Breast epithelium (tissue), 3 donors: ENCODE results near the gene LRIT3.

Experiments
- POLR2A ChIP-seq: fragments of 450-650 bp; IDR thresholded peaks from one replicate; pipeline ENCODE4 v1.6.1; 2016; ENCODE audit warnings: antibody characterized with exemption, mild to moderate bottlenecking, moderate library complexity
- TF ChIP-seq, protein P1 (sequence below), 3 donors: fragments of 450-650 bp; IDR thresholded peaks; one replicate each; pipeline ENCODE4 v1.5.1; 2016 to 2017; ENCODE audit warnings: antibody characterized with exemption in 3 of 3, mild to moderate bottlenecking in 3 of 3, moderate library complexity in 3 of 3

DNA sequence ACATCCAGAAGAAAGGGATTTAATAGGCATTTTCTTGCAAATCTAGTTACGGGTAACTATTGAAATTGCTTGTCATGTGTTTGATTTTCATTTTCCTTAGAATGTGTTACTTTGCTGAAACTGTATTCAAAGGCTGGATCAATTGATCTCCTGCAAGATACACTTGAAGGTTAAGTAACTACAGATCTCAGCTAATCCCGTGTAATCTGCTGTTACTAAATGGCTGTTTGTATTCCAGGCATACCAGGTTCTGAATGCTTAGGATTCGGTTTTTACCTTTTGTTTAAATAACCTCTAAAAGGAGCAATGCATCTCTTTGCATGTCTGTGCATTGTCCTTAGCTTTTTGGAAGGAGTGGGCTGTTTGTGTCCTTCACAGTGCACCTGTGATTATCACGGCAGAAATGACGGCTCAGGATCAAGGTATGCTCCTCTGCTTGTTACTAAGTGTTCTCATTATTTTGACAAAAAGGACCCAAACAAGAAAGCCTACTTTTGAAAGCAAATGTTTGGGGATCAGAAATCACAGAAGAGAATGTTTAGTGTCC, at the start of gene LRIT3:
- no peak for TF ChIP-seq POLR2A
- TF ChIP-seq, protein P1, sequence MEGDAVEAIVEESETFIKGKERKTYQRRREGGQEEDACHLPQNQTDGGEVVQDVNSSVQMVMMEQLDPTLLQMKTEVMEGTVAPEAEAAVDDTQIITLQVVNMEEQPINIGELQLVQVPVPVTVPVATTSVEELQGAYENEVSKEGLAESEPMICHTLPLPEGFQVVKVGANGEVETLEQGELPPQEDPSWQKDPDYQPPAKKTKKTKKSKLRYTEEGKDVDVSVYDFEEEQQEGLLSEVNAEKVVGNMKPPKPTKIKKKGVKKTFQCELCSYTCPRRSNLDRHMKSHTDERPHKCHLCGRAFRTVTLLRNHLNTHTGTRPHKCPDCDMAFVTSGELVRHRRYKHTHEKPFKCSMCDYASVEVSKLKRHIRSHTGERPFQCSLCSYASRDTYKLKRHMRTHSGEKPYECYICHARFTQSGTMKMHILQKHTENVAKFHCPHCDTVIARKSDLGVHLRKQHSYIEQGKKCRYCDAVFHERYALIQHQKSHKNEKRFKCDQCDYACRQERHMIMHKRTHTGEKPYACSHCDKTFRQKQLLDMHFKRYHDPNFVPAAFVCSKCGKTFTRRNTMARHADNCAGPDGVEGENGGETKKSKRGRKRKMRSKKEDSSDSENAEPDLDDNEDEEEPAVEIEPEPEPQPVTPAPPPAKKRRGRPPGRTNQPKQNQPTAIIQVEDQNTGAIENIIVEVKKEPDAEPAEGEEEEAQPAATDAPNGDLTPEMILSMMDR (IDR thresholded peaks at IDR 0.05) = no peak
